ENCODE data around the gene CFAP99. TPM values are rescaled to one million over a fixed set of nuclear protein-coding genes. Genes with fewer than 3 reads are reported as not detected.

The CFAP99 gene
- total and polyA plus RNA-seq, 2 of the 8 experiments (the other 6 are each of a cell fraction or from before 2014, with no cell fraction given) = not detected

GRCh38 chr4:2428496-2429213 is 9.9 kb downstream of the CFAP99 start (continued):
- TF ChIP-seq CTCF (IDR thresholded peaks at IDR 0.05; ENCODE audit: control extremely low read depth in 1 of 3, insufficient read depth in 1 of 3, low read depth in 1 of 3, low read length in 3 of 3) (no peak), POLR2A (IDR thresholded peaks at IDR 0.05; ENCODE audit: control extremely low read depth in 1 of 2, low read depth in 2 of 2, low read length in 2 of 2) (no peak), JUN (IDR thresholded peaks at IDR 0.05; ENCODE audit: low read depth, low read length) (no peak), RNF2 (IDR thresholded peaks at IDR 0.05; ENCODE audit: borderline replicate concordance, low read depth, low read length, missing control alignments, poor library complexity, severe bottlenecking) (no peak), TCF12 (IDR thresholded peaks at IDR 0.05; ENCODE audit: low read depth, low read length) (no peak), ASH2L (IDR thresholded peaks at IDR 0.05; ENCODE audit: low read length) (no peak), CHD1 (IDR thresholded peaks at IDR 0.05; ENCODE audit: low read depth, low read length) (no peak), POU5F1 (IDR thresholded peaks at IDR 0.05; ENCODE audit: low read depth, low read length) (no peak), SP2 (IDR thresholded peaks at IDR 0.05; ENCODE audit: low read length) (no peak), EZH2 (IDR thresholded peaks at IDR 0.05; ENCODE audit: low read depth, low read length, severe bottlenecking) (no peak), CBX8 (IDR thresholded peaks at IDR 0.05; ENCODE audit: borderline replicate concordance, low read depth, low read length) (no peak)

Measured in H1 (cell line).